ENCODE data around the gene CLASP2.
"Not testable (repeated sequence)": the region's sequence is repeated elsewhere in the genome, so short reads cannot be mapped to it uniquely, and the experiment has no call there.

Gene CLASP2

GRCh38 chr3:33687406-33688010 lies 30.5 kb downstream of the CLASP2 start:
- no peak for DNase-seq (ENCODE audit: low spot score)

GRCh38 chr3:33682770-33683169 lies 35.3 kb downstream of the CLASP2 start:
- DNase-seq (ENCODE audit: low spot score): no peak

DNA sequence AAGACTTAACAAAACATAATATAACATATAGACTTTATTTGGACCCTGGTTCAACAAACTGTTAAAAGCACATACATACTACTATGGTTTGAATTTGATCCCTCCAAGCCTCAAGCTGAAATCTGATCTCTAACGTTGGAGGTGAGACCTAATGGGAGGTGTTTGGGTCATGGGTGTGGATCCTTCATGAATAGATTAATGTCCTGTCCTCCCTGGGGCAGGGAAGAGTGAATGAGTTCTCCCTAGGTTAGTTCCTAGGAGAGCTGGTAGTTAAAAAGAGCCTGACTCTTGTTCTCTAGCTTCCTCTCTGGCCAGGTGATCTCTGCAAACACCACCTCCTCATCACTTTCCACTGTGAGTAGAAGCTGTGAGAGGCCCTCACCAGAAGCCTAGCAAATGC lies 36.4 kb downstream of the CLASP2 start:
- DNase-seq (ENCODE audit: low spot score): no peak

- no peak for DNase-seq (ENCODE audit: low spot score)
These were observed 40.0 kb downstream of the CLASP2 start for GRCh38 chr3:33678073-33678472.

DNA sequence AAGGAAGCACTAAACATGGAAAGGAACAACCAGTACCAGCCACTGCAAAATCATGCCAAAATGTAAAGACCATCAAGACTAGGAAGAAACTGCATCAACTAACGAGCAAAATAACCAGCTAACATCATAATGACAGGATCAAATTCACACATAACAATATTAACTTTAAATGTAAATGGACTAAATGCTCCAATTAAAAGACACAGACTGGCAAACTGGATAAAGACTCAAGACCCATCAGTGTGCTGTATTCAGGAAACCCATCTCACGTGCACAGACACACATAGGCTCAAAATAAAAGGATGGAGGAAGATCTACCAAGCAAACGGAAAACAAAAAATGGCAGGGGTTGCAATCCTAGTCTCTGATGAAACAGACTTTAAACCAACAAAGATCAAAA lies 44.6 kb downstream of the CLASP2 start:
- DNase-seq (ENCODE audit: low spot score): not testable (repeated sequence)

DNA sequence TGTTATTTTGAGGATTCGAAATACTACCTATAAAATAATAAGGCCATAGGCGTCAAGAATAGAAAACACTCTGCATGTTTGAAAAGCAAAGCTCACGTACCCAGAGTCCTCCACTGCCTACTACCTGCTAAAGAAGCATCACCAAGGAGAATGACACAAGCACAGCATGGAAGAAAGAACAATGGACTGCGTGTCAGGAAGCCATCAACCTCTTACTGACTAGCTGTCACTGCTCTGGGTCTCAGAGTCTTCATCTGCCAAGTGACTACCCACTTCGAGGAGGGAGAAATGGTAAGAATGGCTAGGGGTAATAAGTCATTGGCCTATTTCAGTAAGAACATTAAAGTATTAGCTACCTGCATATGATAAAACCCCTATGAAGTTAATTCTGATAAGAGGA lies 49.4 kb downstream of the CLASP2 start:
- no peak for DNase-seq (ENCODE audit: low spot score)

- no peak for DNase-seq (ENCODE audit: low spot score)
These were observed 52.8 kb downstream of the CLASP2 start for GRCh38 chr3:33665294-33665693.

- no peak for DNase-seq (ENCODE audit: low spot score)
These were observed 53.9 kb downstream of the CLASP2 start for GRCh38 chr3:33664195-33664594.

- no peak for DNase-seq (ENCODE audit: low spot score)
These were observed 55.0 kb downstream of the CLASP2 start for GRCh38 chr3:33663042-33663441.

- peak; percentile 55 for DNase-seq (ENCODE audit: low spot score)
These were observed 58.1 kb downstream of the CLASP2 start for GRCh38 chr3:33659856-33660434.

- peak; percentile 99 for DNase-seq (ENCODE audit: low spot score)
These were observed 58.8 kb downstream of the CLASP2 start for GRCh38 chr3:33658991-33659848.

DNA sequence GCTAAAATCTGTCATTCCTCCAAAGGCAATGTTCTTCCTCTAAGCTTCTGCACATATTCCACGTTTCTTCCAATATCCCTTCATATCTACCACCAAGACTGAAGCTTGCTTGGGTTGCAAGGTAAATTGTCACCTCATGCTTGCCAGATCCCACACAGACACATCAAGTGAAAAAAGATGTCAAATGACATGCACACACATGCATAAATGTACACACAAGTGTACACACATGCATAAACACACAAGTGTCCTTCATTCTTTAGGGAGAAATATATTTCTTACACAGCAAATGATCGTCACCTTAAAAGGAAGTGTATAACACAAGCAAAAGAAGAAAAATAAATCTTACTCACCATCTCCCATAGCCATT lies 59.4 kb downstream of the CLASP2 start:
- no peak for DNase-seq (ENCODE audit: low spot score)

DNA sequence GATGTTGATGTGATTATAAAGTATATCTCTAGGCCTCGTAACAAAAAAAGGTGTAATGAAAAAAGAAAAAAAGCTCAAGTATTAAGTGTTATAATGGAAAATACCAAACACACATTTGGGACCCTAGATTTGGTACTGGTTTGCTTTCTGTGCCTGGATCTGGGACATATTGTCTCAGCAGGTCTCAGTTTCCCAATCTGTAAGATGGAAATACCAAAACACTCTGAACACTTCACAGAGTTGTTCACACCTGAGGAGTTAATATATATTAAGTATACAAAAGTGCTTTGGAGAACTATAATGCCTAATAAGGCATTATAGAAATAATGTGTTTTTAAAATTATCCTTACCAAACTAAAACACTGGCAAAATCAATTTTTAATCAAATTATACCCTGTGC lies 60.0 kb downstream of the CLASP2 start:
- no peak for DNase-seq (ENCODE audit: low spot score)

DNA sequence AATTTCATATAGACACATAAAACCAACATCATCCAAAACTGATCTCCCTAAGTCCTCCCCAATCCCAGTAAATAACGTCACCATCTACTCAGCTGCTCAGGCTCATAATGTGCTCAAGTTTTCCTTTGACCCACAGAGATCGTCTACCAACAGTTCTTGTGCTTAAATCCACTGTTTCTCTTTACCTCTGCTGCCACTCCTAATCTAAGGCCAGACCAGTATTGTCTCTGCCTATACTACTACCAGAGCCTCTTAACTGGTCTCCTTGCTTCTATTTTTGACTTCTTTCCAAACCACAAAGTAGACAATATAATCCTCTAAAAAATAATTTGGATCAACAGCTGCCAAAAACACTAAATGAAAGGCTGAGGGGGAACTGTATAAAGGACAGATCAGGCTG lies 65.3 kb downstream of the CLASP2 start:
- DNase-seq (ENCODE audit: low spot score): no peak

DNA sequence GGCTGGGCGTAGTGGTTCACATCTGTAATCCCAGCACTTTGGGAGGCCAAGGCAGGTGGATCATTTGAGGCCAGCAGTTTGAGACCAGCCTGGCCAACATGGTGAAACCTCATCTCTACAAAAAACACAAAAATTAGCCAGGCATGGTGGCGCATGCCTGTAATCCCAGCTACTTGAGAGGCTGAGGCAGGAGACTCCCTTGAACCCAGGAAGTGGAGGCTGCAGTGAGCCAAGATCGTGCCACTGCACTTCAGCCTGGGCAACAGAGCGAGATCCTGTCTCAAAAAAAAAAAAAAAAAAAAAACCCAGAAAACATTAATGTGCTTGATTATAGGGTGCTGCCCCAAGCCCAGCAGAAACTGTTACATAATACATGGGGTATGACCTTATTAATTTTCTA lies 67.0 kb downstream of the CLASP2 start:
- not testable (repeated sequence) for DNase-seq (ENCODE audit: low spot score)

DNA sequence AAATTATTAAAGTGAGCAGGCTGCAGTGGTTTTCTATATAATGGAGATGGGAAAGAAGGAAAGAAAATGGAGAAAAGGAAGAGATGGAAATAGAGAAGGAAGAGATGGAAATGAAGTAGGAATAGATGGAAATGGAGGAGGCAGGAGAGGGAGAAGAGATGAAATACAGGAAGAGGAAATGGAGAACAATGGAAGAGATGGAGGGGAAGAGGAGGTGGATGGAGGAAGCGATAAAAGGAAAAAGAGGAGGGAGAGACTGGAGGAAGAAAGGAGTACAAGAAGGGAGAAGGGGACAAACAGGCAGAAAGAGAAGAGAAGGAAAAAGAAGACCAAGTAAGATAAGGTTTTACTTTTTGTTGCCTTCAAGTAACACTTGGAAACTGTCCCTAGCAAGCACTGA lies 67.6 kb downstream of the CLASP2 start:
- DNase-seq (ENCODE audit: low spot score): no peak

DNA sequence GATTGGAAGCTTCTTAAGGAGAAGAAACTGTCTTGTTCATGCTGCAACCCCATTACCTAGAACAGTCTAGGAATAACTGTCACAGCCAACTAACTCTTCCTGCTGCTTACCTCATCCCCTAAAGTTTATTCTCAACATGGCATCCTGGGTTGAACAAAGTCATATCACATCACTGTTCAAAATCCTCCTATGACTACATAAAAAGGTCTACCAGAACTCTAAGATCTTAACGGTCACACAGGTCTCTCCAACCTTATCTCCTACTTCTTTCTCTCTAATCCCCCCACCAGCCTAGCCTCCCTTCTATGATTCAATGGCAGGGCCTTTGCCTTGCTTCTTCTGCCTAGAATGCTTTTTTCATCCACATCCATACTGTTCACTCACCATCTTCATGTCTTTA lies 69.3 kb downstream of the CLASP2 start:
- DNase-seq (ENCODE audit: low spot score): no peak

DNA sequence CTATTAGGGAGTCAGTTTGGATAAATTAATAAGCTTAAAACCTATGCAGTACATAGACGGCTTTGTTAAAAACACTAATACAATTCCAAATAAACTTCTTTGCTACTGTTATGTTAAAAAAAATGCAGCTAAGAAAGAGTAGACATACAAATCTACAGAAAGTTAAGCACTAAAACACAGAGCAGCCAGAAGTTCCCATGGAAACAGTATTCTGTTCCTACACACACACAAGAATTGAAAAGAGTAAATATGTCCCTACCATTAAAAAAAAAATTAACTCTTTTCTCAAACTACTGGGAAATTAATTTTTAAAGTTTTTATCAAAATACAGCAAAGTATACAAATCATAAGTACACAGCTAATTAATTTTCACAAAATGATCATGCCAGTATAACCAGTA lies 71.6 kb downstream of the CLASP2 start:
- no peak for DNase-seq (ENCODE audit: low spot score)

GRCh38 chr3:33645060-33645647 lies 72.9 kb downstream of the CLASP2 start:
- DNase-seq (ENCODE audit: low spot score): peak; percentile 51

- DNase-seq (ENCODE audit: low spot score): no peak
These were observed 73.5 kb downstream of the CLASP2 start for GRCh38 chr3:33644582-33644981.

DNA sequence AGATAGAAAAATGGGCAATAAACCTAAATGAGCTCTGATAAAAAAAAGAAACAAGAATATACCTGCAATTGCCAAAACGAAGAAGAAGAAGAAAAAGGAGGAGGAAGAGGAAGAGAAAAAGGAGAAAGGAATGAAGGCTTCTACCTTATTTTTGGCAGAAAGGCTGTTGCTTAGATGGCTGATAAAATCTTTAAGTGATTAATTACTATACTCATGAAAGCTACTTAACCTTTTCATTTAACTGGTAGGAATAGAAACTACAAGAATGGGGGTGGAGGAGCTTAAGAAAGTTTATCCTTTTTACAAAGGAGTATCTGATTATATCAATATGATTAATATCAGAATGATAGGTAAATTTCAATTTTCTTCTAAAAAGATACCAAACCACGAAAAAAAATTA lies 75.2 kb downstream of the CLASP2 start:
- DNase-seq (ENCODE audit: low spot score): no peak

- no peak for DNase-seq (ENCODE audit: low spot score)
These were observed 78.2 kb downstream of the CLASP2 start for GRCh38 chr3:33639889-33640288.

GRCh38 chr3:33637482-33637881 lies 80.6 kb downstream of the CLASP2 start:
- no peak for DNase-seq (ENCODE audit: low spot score)

Measured in putamen (tissue), 1 donor.